ENCODE data around the gene CASTOR2. TPM values are rescaled to one million over a fixed set of nuclear protein-coding genes. Genes with fewer than 3 reads are reported as not detected.

CASTOR2 gene
- total RNA-seq: 11.2 and 15.4 TPM in 2 replicates

GRCh38 chr7:74964511-74965119 lies at the start of gene CASTOR2:
Gene CASTOR2, plus strand, starts transcription at chr7:74964705. Its CDS starts 281 bp downstream, at chr7:74964986.

Other genes with a start within 250 kb of the CASTOR2 start
- not detected in 2 replicates for gene NCF1, start 190.7 kb upstream of the CASTOR2 start, total RNA-seq
- gene GTF2IRD2, start 113.1 kb upstream of the CASTOR2 start, total RNA-seq: 6.1 and 6.3 TPM in 2 replicates
- gene RCC1L, start 109.1 kb downstream of the CASTOR2 start, total RNA-seq: 43.7 and 50.5 TPM in 2 replicates
- 15.5 and 17.6 TPM in 2 replicates for gene GTF2IRD2B, start 127.9 kb downstream of the CASTOR2 start, total RNA-seq